GM19238 (cell line): ENCODE data around the gene METTL16.

Experiments used
- DNase-seq: peaks from one replicate; pipeline ENCODE4 v3.0.0; 2011; ENCODE audit warnings: low spot score; ENCODE audit not compliant: insufficient read length

Gene METTL16

GRCh38 chr17:2414446-2415064 lies 97.1 kb downstream of the METTL16 start:
- no peak for DNase-seq

DNA sequence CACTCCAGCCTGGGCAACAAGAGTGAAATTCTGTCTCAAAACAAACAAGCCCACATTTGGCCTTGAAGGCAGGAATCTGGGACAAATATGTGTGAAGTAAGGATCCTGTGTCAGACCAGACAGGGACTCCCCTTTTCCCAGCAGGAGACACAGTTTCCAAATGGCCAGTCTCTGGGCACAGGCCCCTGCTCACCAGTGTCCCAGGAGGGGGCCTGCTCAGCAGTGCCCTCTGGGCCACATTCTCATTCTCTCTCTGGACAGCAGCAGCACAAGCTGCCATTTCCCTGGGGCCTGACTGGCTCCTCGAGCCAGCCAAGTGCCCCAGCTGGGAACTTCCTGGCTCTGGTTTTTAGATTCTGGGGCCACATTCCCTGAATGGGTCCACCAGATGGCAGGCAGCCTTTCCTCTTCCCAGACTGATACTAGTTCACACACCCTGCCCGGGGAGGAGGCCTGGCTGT lies 99.1 kb downstream of the METTL16 start:
- DNase-seq = no peak

DNA sequence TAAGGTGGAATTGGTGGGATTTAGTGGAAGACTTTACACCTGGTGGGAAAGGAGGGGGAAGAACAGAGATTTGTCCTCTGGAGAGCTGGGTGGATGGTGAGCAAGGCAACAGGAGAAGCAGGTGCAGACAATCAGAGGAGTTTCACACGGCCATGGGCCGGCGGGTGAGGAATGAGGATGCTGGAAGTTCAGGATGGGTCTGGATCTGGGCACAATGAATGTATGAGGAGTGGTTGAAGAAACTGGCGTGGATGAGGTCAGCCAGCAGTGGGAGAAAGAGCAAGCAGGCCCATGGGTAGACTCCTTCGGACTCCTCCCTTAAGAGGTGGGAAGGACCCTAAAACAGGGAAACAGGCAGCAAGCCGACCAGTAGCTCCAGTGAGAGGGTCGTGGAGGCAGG lies 100.7 kb downstream of the METTL16 start:
- no peak for DNase-seq

DNA sequence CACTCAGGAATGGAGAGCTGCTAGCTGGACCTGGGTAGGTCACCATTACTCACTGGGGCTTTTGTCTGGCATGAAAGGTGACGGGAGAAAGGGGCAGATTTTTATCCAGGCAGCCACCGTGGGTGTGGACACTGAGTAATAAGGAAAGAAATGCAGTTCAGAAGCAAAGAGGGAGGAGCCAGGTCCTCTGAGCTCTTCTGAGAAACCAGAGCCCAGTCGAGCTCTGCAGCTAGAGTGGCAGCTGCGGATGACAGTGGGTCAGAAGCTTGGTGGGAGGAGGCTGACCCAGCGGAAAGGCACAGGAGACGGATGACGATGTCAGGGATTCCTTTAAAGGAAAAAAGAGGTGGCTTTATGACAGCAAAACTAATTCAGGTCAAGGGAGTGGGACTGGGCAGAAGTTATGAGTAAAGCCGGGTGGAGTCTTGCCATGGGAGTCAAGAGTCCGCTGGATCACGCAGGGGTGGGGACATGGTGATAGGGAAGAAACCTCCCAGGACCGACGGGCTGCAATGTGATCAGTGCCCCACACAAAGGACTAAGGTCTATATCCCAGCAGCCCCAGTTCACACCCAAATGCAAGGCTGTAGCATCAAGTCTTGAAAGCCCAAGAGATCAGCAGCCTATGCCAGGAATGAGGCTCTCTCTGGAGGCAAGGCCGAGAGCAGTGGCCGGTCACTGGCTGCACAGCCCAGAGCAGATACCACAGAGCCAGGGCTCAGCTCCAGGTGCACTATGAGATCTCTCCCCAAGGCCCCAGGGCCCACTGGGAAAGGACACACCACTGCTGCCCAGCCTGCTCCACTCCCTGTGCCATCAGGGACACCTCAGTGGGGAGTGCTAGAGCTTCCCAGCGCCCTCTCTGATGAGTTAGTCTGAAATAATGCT lies 104.5 kb downstream of the METTL16 start:
- no peak for DNase-seq

DNA sequence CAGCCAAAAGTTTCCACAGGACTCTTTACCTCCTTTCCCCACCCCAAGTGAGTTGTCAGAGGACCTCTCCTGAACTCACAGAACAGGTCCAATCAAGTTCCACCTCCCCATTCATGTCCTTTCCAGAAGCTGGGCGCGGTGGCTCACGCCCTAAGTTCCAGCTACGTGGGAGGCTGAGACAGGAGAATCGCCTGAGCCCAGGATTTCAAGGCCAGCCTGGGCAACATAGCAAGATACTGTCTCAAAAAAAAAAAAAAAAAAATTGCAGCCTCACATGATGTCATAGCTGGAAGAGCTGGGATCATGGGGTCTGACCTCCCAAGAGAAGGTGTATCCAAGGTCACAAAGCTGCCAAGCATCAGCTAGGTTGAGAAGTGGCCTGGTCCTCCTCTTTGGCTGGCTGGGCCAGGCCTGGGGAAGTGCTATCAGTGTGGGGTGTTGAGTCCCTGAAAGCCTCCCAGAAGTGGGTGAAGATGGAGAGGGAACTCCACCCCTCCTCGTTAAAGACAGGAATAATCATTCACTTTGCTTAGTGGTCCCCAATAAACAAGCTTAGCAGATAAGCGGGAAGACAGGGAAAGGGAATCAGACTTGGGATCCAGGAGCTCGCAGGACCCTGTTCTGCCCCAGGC lies 105.3 kb downstream of the METTL16 start:
- no peak for DNase-seq

- no peak for DNase-seq
Observed at GRCh38 chr17:2405247-2405926, 106.3 kb downstream of the METTL16 start.

DNA sequence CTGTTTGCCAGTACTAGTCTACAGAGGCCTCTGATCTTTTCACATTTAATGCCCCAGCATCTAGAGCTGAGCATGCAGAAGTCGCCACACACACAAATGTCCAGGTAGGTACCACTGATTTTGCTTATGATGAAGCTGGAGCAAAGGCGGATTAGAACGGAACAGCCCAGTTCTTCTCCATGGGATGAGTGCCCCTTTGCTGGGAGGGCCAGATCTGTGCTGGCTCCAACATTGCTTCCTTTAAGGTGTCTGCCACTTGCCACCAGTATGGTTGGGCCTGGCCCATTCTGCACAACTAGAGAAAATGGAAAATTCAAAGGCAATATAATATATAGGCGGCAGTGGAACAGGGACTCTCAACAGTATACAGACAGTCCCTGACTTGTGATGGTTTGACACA lies 108.6 kb downstream of the METTL16 start:
- no peak for DNase-seq

GRCh38 chr17:2402544-2402943 lies 109.1 kb downstream of the METTL16 start:
- no peak for DNase-seq

GRCh38 chr17:2401426-2402221 lies 110.1 kb downstream of the METTL16 start:
- DNase-seq = peak; percentile 93

DNA sequence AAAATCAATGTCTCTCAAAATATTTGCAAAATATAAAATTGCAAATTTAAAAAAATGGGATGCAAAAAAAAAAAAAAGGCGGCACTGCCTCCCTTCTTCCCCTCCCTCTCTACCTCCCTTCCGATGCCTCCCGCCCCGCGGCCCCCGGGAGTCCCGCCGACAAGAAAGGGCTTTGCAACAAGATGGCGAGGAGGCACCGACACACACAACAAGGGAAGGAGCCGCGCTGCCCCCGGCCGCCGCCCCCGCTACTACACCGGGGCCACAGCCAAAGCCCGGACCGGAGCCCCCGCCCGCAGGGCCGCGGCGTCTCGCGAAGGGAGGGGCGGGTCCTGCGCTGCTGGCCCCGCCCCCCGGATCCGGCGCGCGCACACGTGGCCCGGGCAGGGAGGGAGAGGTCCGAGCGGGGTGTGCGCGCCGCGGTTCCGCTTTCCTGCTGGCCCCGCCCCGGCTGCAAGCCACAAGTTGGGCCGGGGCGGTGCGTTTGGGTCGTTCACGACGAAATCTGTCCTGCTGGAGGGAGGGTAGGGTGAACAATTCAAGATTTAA lies 110.7 kb downstream of the METTL16 start, which contains the start of gene MNT:
MNT (minus strand) TSS at position 184 of the 549 bp plus-strand sequence. CDS start 348 bp downstream, outside the sequence.
- peak; percentile 93 for DNase-seq

DNA sequence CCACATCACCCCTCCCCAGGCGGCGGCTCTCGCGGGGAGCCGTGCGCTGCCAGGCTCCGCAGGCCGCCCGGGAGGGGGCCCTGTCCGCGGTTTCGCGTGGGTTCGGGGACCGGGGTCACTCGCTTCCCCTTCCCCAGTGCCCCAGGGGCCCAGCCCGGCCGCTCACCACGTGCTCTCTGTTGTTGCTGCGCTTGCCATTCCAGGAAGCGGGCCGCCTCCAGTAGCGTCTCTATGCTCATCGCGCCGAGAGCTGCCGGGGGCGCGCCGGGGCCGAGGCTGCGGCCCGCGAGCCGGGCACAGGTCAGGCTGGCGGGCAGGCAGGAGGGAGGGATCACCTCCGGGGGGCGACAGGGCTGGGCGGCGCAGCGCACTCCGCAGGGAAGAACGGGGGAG lies 111.2 kb downstream of the METTL16 start:
- peak; percentile 47 for DNase-seq

- DNase-seq = peak; percentile 96
Observed at GRCh38 chr17:2399572-2400473, 111.9 kb downstream of the METTL16 start.

- DNase-seq = no peak
Observed at GRCh38 chr17:2398655-2399571, 112.8 kb downstream of the METTL16 start.

DNA sequence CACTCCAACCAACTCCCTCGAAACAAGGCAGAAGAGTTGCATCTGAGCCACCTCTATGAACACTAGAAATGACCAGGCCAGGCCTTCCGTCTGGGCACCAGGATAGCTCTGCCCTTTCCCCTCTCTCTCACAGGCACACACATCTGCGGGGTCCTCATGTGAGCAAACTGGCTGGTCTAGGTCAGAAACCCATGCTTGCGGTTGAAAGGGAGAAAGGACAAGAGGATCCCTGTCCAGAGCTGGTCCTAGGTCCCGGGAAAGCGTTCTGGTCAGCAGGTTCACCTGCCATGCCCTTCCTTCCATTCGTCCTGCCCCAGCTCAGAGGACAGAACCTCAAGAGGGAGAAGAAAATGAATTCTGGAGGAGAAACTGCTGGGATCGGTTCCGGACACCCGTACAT lies 113.5 kb downstream of the METTL16 start:
- DNase-seq = no peak

GRCh38 chr17:2397247-2398171 lies 114.2 kb downstream of the METTL16 start:
- no peak for DNase-seq

DNA sequence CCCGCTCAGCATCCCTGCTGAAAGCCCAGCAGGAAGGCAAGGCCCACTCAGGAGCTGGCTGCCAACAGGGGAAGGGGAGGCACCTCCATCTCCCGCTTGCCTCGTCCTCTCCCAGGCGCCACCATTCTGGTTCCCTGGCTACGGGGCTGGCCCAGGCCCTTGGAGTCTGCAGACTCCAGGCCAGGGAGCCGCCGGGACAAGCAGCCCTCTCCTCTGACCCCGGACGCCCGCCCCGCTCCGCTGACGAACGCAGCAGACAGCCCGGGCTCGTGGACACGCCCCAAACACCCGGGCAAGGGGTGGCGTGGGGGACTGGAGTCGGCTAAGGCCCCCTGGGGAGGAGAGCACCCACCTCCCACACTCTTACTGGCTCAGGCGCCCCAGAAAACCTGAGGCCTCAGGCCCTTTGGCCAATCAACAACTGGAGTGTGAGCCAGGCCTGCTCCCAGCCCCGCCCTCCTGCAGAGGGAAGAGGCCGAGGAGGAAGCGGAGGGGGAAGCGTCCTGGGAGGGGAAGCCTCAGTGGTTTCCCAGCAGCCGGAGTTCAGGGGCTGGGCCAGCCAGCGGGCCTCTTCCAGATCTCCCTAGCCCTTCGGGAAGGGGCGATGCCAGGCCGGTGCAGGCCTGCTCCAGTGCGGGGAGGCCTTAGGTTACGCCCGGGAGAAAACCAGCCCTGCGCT lies 115.0 kb downstream of the METTL16 start:
- DNase-seq = peak; percentile 45

- DNase-seq = no peak
Observed at GRCh38 chr17:2396192-2396567, 115.5 kb downstream of the METTL16 start.
